GM21619 (cell line): ENCODE data around the gene JARID2.
"Not testable (repeated sequence)": the region's sequence is repeated elsewhere in the genome, so short reads cannot be mapped to it uniquely, and the experiment has no call there.

Experiments used
- ATAC-seq: cut with Tn5 transposase; IDR thresholded peaks from one replicate; pipeline ENCODE4 v1.9.1; 2021; ENCODE audit not compliant: unreplicated experiment

The JARID2 gene

DNA sequence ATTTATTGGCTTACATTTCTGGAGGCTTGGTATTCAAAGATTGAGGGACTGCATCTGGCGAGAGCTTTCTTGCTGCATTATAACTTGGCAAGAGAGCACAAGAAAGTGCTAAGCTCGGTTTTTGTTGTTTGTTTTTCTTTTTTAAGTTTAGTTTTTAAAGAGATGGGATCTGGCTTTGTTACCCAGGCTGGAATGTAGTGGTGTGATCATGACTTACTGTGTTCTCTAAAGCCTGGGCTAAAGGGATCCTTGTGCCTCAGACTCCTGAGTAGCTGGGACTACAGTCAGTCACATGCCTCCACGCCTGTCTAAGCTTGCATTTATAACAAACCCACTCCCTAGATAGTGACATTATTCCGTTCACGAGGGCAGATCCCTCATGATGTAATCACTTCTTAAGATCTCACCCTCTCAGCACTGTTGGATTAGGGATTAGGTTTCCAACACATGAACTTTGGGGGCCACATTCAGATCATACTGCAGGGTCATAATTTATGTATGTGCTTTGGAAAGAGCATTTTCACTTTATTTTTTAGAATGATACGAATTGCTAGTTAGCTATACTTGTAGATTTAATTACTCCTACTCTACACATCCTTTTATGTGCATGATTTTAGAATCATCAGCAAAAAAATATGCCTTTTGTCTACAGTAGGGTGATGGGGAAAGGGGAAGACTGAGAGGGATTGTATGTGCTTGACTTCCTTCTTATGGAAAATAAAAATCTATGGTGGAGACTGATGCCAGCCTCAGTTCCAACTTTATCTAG, 167.8 kb downstream of the JARID2 start:
- no peak for ATAC-seq

DNA sequence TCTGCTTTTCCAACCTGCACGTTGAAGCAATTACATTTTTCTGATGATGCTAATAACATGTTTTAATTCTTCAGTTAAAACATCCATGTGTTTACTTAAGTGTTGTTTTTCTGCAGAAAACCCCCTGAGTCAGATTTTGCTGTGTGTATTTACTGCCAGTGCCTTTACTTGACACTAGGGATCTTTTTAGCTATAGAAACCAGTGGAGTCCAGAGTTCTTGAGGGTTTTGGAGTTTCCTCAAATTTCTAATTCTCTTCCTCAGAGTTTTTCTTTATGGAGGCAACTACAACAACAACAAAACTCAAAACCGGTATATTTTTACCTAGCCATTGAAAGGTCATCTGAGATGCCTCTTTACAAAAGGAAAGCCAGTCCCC, 168.4 kb downstream of the JARID2 start:
- ATAC-seq: no peak

DNA sequence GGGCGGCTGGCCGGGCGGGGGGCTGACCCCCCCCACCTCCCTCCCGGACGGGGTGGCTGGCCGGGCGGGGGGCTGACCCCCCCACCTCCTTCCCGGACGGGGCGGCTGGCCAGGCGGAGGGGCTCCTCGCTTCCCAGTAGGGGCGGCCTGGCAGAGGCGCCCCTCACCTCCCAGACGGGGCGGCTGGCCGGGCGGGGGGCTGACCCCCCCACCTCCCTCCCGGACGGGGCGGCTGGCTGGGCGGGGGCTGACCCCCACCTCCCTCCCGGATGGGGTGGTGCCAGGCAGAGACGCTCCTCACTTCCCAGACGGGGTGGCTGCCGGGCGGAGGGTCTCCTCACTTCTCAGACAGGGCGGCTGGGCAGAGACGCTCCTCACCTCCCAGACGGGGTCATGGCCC, 169.8 kb downstream of the JARID2 start:
- not testable (repeated sequence) for ATAC-seq

DNA sequence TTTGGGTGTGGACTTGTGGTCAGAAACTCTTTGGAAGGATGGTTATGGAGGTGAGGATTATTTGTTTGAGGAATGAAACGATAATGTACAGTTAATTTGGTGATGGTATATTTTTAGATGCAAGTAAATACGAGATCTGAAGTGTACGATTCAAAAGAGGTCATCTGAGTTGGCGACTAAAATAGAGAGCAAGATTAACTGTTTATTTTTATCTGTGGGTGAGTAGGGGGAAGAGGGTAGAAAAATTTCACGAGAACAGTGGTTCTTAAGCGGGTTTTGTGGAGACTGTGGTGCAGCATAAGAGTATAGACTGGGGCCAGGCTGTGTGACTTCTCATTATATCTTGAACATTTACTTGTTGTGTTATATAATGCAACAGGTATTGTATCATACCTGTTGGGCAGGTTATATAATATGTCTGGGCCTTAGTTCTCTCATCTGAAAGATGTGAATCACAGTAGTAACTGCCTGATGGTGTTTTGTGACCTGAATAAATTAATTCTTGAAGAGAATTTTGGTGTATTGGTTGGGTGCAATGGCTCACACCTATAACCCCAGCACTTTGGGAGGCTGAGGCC, 171.2 kb downstream of the JARID2 start:
- no peak for ATAC-seq

DNA sequence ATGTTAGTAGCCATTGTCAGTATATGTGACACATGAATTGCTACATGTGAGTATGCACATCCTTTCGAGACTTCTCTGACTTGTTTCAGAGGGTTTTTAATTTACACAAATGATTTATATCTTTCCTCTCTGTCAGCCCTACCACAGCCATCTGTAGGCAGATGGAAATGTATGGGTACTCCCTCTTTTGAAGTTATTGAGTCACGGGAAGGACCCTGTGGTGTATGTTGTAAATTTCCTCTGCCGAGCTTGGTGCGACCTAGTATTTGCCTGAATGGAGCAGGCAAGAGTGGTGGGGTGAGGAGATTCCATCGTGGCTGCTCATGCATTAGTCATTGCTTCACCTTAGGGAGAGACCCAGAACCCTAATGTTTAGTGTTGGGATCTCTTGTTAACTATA, 171.9 kb downstream of the JARID2 start:
- ATAC-seq: no peak

DNA sequence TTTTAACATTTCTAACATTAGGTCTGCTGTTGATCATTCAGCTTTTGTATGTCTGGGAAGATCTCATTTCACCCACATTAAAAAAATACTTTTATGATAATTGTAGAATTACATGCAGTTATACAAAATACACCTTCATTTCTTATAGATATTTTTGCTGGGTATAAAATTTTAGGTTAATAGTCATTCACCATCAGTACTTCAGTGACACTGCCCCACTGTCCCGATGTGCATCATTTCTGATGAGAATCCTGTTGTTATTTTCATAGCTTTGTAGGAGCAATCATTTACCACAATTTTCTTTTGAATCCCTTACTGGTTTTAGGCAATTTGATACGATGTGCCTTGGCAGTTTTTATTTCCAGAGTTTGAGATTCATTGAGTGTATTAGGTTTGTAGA, 173.6 kb downstream of the JARID2 start:
- ATAC-seq: no peak

DNA sequence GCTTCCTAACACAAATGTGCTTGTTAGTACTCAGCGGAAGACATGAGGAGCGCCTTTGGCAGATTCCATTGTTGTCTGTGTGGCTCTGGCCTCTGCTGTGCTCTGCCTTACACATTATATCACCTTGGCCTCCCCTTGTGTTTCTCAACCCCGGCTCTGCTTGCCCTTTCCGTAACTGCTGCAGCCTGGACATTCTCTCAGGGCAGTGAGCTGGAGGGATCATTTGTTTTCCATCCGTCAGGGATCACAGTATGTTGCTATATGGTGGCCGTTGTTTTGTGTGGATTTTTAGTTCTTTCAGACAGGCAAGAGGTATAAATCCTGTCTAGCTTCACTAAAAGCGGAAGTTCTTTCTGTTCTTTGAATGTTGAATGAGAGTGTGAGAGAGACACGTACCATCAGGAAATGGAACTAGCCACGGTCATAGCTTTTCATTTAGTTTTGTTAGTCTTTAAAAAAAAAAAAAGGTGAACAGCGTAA, 175.1 kb downstream of the JARID2 start:
- peak; percentile 72 for ATAC-seq

DNA sequence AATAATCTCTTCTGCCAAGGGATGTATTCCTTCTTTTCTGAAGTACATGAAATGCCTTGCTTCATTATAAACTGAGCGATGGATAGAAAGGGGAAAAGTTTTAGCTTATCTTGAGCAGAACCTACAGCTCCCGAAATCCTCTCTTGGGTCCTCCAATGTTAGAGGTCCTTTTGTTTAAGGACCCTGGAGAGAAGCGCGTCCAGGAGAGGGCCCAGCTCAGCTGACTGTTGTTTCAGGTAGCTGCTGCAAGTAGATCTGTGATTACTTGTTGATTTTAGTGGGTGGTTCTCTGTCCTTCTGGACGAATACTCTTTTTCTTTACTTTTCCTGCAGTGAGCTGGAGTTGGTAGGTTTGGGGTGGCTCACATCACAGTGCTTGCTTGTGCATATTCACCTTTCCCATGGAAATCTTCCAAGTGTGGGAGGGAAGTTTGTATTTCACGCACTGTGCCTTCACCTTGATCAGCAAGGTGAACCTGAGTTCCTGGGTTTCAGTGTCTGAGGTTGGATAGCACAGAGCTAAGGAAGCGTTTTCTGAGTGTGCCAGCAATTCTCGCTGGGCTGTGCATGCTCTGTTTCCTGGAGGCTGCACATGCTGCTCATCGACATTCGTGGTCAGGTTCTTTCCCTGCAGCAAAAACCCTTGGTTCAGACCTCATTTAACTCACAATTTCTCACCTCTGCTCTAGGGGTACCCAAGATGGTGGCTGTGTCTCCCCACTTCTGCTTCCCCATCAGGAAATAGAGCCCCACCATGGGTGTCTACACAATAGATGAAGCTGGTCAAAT, 176.3 kb downstream of the JARID2 start:
- no peak for ATAC-seq

DNA sequence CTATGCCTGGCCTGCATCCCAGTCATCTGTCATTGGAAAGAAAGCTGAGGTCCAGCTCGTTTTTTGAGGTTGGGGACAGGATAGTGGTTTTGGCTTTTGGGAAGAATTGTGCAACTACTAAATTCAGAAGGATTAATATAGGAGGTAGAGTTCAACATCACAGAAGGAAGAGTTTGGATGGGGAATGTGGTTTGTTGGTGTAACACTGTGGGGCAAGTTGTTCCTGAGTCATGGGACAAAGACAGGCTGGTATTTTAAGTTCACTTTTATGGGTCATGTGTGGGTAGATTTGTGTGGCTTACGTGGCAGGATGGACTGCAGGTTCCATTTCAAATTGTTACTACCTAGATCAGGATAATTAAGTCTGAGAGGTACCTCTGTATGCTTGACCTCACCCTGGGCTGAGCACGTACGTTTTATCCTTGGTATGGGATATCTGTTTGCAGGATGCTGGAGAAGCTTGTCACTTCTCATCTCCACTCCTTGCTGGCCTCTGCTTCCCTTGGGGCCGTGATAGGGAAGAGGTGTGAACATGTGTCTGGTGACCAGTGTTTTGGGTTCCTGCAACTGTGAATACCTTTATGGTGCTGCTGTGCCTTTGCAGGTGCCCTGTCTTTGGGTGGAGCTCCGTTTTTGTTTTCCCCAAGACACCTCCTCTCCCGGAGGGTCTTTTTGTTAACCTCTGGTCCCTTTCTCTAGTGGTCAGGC, 177.6 kb downstream of the JARID2 start:
- ATAC-seq: no peak

DNA sequence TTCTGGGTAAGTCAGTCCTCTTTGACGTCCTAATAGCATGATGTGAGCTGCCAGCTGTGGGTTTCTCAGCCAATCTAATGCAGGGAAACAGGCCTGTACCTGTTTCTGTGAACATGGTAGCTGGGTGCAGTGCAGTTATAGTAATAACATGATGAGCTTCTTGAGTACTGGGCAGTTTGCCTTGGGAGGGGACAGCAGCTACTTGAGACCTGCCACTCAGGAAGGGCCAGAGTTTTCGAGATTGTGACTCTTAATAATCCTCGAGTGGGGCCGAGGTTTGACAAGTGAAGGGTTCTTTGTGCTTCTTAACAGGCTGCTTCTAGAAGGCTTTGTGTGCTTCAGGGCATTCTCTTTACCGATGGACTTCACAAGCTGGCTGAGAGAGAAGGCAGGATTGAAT, 180.1 kb downstream of the JARID2 start:
- no peak for ATAC-seq

DNA sequence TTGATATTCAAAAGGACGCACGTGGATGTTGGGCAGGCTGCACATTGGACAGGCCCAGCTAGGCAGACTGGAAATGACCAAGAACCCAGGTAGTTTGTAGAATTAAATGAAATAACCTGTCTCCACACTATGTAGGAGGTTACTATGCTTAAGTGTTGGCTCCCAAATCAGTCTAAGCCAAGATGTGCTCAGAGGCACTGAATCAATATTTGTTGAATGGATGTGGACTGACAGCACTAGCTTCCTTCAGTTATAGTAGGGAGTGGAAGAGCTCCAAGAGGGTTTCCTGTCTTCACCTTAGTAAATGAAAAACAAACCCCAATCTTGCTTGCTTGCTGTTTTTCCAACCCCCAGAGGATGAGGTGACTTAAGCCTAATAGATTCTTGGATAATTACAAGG, 180.5 kb downstream of the JARID2 start:
- ATAC-seq: no peak

DNA sequence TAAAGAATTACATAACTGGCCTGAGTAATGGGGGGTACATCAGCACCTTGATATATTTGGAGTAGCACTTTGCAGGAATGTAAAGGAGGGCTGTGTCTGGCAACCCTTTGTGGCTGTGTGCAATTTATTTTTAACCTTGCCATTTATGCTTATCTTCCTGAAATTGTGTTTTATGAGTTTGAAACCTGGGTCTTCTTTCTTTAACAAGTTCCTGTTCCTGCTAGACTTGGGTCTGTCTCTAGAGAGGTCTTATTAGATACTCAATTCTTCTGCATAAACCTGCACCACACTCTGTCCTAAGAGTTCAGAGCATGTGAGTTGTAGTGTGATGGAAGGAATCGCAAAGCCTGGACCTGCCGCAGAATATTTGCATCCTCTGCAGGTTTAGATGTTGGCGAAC, 181.0 kb downstream of the JARID2 start:
- no peak for ATAC-seq

DNA sequence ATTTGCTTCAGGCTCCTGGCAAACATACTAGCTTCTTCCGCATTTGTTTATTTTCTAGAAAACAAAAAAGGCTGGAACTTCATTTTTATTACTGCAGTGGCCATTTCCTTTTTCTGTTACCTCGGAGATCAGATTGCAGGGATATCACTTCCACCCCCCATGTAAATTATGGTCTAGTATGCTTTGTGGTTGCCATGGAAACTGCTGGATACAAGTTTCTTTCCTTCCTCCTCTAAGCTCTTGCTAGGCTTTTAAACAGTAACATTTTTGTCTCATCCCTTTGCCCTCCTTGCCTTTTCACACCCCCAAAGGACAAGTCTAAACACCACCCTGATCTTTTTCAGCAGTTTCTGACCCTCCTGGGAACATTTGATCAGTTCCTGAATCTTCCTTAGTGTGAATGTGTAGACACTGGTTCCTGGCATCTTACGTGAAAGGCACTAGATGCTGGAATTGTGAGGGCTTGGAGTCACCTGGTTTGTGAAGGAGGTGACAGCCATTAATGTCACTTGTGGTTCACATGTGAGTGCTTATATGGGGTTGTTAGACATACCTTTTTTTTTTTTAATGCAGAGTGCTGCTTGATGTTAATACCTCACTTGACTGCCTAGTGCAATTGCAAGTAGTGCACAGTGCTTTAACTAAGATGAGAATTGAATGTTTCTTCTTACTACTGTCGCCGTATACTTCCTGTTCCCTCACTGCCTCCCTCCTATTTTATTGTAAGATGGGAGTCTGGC, 181.6 kb downstream of the JARID2 start:
- ATAC-seq: no peak

DNA sequence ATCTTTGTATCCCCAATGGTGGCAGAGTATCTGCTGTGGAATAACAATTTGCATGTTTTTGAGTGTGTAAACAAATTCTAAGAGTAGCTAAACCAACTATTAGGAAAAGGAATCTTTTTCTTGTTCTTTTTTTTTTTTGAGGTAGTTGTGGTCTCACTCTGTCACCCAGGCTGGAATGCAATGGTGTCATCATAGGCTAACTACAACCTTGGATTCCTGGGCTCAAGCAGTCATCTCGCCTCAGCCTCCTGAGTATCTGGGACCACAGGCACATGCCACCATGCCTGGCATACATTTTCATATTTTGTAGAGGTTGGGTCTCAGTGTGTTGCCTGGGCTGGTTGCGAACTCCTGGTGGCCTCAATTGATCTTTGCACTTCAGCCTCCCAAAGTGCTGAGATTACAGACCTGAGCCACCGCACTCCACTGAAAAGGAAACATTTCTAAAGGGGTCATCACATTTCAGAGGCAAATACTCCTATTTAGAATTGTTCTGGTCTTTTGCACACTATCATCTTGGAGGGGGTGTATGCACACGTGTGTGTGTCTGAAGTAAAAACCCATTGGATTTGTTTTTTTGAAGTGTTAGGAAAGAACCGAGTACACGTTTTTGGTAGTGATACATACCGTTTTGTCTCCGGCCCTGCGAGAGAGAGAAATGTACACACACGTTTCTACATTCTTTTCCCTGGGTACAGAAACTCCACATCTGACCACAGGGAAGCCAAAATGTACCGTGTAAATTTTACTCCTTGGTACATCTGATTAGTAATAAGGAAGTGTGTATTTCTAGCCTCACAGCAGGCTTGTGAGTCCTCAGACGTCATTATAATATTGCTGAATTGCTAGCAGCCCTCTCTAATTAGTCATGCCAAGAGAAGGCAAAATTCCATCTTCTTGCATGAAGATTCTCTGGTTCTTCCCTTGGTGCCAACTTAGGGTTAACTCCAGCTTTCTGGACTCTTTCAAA, 183.6 kb downstream of the JARID2 start:
- no peak for ATAC-seq

DNA sequence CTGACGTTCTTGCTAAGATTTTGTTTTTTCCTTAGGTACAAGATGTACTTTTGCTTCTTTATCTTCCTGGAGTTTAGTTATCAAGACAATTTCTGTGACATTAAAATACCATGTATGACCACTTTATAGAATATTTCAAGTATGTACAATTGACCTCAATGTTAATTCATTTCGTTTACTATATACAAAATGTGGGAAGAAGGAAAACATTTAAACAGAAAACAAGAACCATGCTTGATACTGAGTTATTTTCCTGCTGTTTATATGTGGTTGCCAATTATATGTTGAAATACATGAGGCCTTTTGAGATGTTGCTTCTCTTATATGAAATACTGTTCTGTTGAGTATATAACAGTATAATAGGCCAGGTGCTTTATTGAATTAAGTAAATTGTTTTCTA, 184.3 kb downstream of the JARID2 start:
- ATAC-seq: no peak

DNA sequence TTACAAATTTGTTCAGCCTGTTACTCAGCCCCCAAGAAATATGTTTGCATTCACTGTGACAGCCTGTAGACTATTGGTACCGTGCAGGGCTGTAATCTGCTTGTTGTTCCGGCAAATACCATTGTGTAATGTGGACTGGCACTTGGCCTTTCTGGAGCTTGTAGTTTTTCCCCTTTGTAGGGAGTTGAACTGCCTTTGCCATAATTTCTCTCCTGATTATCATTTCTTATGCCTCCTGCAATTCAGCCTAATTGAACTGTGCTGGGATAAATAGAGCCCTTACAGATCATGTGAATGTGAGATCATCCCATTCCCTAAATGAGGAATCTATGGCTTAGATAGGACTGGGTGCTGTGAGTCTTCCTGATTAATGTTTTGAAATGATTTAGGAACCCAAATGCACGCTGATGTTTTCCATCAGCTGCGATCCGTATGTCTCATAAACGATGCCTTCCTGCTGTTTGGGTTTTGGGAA, 185.1 kb downstream of the JARID2 start:
- no peak for ATAC-seq

DNA sequence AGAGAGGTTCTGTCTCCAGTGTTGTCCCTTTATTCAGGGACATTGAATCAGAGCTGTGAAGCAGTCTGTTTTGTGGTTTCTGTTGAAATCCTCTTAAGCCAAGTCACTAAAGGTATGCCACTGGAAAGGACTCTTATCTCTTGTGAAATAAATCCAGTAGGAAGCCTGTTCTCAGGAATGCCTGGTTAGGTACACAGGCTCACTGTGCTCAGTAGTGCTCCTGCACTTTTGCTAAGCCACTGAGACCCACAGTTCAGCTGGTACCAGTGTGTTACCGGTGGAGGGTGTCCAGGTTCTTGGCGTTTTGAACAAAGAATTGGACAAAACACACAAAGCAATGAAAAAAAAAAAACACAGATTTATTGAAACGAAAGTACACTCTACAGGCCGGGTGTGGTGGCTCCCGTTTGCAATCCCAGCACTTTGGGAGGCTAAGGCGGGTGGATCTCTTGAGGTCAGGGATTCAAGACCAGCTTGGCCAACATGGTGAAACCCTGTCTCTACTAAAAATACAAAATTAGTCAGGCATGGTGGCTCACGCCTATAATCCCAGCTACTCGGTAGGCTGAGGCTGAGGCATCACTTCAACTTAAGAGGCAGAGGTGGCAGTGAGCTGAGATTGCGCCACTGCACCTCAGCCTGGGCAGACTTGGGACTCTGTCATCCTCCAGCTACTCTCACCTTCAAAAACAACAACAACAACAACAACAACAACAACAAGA, 186.1 kb downstream of the JARID2 start:
- ATAC-seq: no peak

DNA sequence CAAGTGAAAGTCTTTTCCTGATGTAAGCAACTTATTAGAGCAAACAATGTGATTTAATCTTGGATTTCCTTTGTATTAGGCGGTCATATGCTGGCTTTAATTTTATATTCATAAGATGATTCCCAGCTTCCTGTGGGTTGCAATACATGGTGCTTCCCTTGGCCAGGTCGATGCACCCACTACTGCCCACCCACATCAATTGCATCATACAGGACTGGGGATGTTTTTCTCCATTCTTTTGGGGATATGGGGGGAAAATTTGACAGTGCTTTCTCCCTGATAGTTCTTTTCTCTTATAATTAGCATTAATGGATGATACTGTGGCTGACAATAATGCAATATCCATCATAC, 187.6 kb downstream of the JARID2 start:
- no peak for ATAC-seq

DNA sequence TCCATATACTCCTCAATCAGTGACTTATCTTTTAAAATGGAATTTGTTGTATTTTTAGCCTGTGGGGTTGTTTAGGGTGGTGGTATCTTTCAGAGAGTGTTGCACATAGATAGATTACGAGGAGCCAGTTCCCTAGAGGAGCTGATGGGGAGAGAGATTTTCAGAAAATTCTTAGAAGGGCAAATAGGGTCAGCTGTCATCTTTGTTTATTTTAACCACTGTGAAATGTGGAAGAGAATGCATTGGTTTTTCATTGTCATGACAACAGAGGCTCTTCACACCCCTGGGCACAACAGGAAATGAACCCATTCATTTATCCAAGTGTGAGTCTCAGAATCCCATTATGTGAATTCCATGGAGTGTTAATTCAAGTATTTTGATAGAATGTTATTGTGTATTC, 188.4 kb downstream of the JARID2 start:
- ATAC-seq: no peak
